ENCODE measurements around the gene MAGI2.
"Not testable (repeated sequence)": the region's sequence is repeated elsewhere in the genome, so short reads cannot be mapped to it uniquely, and the experiment has no call there.

Gene MAGI2

GRCh38 chr7:79034730-79035129, 418.7 kb downstream of the MAGI2 start:
- no peak for DNase-seq

- not testable (repeated sequence) for DNase-seq
Measured at GRCh38 chr7:79019711-79020110, 433.8 kb downstream of the MAGI2 start.

GRCh38 chr7:79011921-79012320, 441.5 kb downstream of the MAGI2 start:
- no peak for DNase-seq

GRCh38 chr7:79009647-79010046, 443.8 kb downstream of the MAGI2 start:
- DNase-seq, result no peak

GRCh38 chr7:79008786-79009185, 444.7 kb downstream of the MAGI2 start:
- no peak for DNase-seq

- DNase-seq, result no peak
Measured at GRCh38 chr7:78996013-78996412, 457.5 kb downstream of the MAGI2 start.

- no peak for DNase-seq
Measured at GRCh38 chr7:78993341-78993740, 460.1 kb downstream of the MAGI2 start.

GRCh38 chr7:78985509-78985908, 468.0 kb downstream of the MAGI2 start:
- DNase-seq, result no peak

GRCh38 chr7:78983483-78983882, 470.0 kb downstream of the MAGI2 start:
- no peak for DNase-seq

- DNase-seq, result no peak
Measured at GRCh38 chr7:78970440-78970916, 483.0 kb downstream of the MAGI2 start.

- no peak for DNase-seq
Measured at GRCh38 chr7:78968951-78969350, 484.5 kb downstream of the MAGI2 start.

GRCh38 chr7:78967561-78967960, 485.9 kb downstream of the MAGI2 start:
- DNase-seq, result not testable (repeated sequence)

- DNase-seq, result no peak
Measured at GRCh38 chr7:78967046-78967445, 486.4 kb downstream of the MAGI2 start.

- no peak for DNase-seq
Measured at GRCh38 chr7:78959477-78959876, 494.0 kb downstream of the MAGI2 start.

- DNase-seq, result no peak
Measured at GRCh38 chr7:78955329-78955728, 498.1 kb downstream of the MAGI2 start.

- DNase-seq, result no peak
Measured at GRCh38 chr7:78953726-78954363, 499.6 kb downstream of the MAGI2 start.

GRCh38 chr7:78953090-78953489, 500.4 kb downstream of the MAGI2 start:
- DNase-seq, result no peak

- no peak for DNase-seq
Measured at GRCh38 chr7:78939669-78940068, 513.8 kb downstream of the MAGI2 start.

- no peak for DNase-seq
Measured at GRCh38 chr7:78924581-78924980, 528.9 kb downstream of the MAGI2 start.

GRCh38 chr7:78912781-78913180, 540.7 kb downstream of the MAGI2 start:
- DNase-seq, result no peak

- DNase-seq, result no peak
Measured at GRCh38 chr7:78906735-78907134, 546.7 kb downstream of the MAGI2 start.

GRCh38 chr7:78905436-78905835, 548.0 kb downstream of the MAGI2 start:
- DNase-seq, result no peak

- DNase-seq, result no peak
Measured at GRCh38 chr7:78904983-78905382, 548.5 kb downstream of the MAGI2 start.

GRCh38 chr7:78901566-78901965, 551.9 kb downstream of the MAGI2 start:
- DNase-seq, result no peak

GRCh38 chr7:78900806-78901205, 552.7 kb downstream of the MAGI2 start:
- no peak for DNase-seq

All from activated CD8-positive, alpha-beta memory T cell treated with anti-CD3 and anti-CD28 coated beads for 24 hours (primary cell).